Measurements from ENCODE around the gene HOXA5. TPM values are rescaled to one million over a fixed set of nuclear protein-coding genes. Genes with fewer than 3 reads are reported as not detected.

Gene HOXA5
- total and polyA plus RNA-seq, 10 of the 15 experiments (the other 5 are each of a cell fraction or from before 2014, with no cell fraction given) = 0.05 to 0.13 TPM; not detected in 8

- H2AFZ ChIP-seq (ENCODE audit: control insufficient read depth, low read depth, low read length) = no peak overlapping the region
- no TSS peak for BruUV-seq (replicated peaks)
- ATAC-seq (no peak), FAIRE-seq (no peak), DNase-seq (ENCODE audit: low read depth, low spot score) (no peak)
- ChIA-PET CTCF (no interaction called here), RAD21 (ENCODE audit: unreplicated experiment) (interaction anchor here (0.6 kb wide), 1 partner anchor 32 kb away, joined by 3 read pairs; no protein-coding TSS in a partner anchor), SMC1A (ENCODE audit: uncharacterized antibody, unreplicated experiment) (no interaction called here), POLR2A (no interaction called here)
- H3K4me3 ChIP-seq = no peak overlapping the region
- no peak overlapping the region for H3K9ac ChIP-seq (ENCODE audit: control insufficient read depth, insufficient read depth, low read length)
- H3K79me2 ChIP-seq (ENCODE audit: control insufficient read depth, insufficient read depth, low read length) = no peaks in the 10 kb centered on the region
- intact Hi-C loops (cut with micrococcal nuclease; ENCODE audit: unreplicated experiment) (no loop called here), in situ Hi-C loops (cut with MboI) (no loop called here)
- H4K20me1 ChIP-seq (ENCODE audit: control insufficient read depth, insufficient read depth) = no peaks in the 10 kb centered on the region
- no peaks in the 10 kb centered on the region for H3K4me1 ChIP-seq (ENCODE audit: control insufficient read depth, insufficient read depth, low read length)
- peaks cover 0 to 2% of the 10 kb centered on the region in 2 experiments; a peak in 2 of 4 replicates for H3K27me3 ChIP-seq (replicated peaks in 1 of 2; ENCODE audit: control insufficient read depth in 2 of 2, insufficient read depth in 2 of 2, low read length in 1 of 2)
- H3K9me3 ChIP-seq (replicated peaks; ENCODE audit: control insufficient read depth, insufficient read depth, low read length) = no peaks in the 10 kb centered on the region; the same call in 2 of the 3 replicates
- TF ChIP-seq CREM (IDR thresholded peaks at IDR 0.05; ENCODE audit: low read depth) (no peak), SP1 (IDR thresholded peaks at IDR 0.05; ENCODE audit: low read depth, low read length) (no peak), RBBP5 (conservative IDR thresholded peaks at IDR 0.05) (no peak)
- WGBS (ENCODE audit: insufficient coverage, insufficient replicate concordance, low lambda C conversion rate, missing lambda C conversion rate) = 63% methylated on average over 36 of the region's 72 CpGs
- no peaks in the 10 kb centered on the region for H3K36me3 ChIP-seq (ENCODE audit: control insufficient read depth in 2 of 2, insufficient read depth in 2 of 2, low read length in 1 of 2)
- no peak overlapping the region for H3K4me2 ChIP-seq (ENCODE audit: control insufficient read depth, insufficient read depth)
- no peak overlapping the region for H3K27ac ChIP-seq (ENCODE audit: control insufficient read depth, insufficient read depth)
These were observed 13.5 kb downstream of the HOXA5 start for GRCh38 chr7:27129729-27130539.

- ChIA-PET CTCF (interaction anchor here (0.9 kb wide), 1 partner anchor 21 kb away, joined by 4 read pairs; no protein-coding TSS in a partner anchor), POLR2A (no interaction called here), RAD21 (ENCODE audit: unreplicated experiment) (no interaction called here), SMC1A (ENCODE audit: uncharacterized antibody, unreplicated experiment) (interaction anchor here (1.0 kb wide), 1 partner anchor 22 kb away, joined by 3 read pairs; no protein-coding TSS in a partner anchor)
- in situ Hi-C loops (cut with MboI) = no loop called here
- FAIRE-seq (no peak), ATAC-seq (no peak), DNase-seq (ENCODE audit: low read depth, low spot score) (no peak)
- Histone ChIP-seq H3K36me3 (ENCODE audit: control insufficient read depth in 2 of 2, insufficient read depth in 2 of 2, low read length in 1 of 2) (no peaks in the 10 kb centered on the region), H3K4me3 (no peak overlapping the region), H4K20me1 (ENCODE audit: control insufficient read depth, insufficient read depth) (no peaks in the 10 kb centered on the region), H3K79me2 (ENCODE audit: control insufficient read depth, insufficient read depth, low read length) (no peaks in the 10 kb centered on the region), H3K4me2 (ENCODE audit: control insufficient read depth, insufficient read depth) (no peak overlapping the region), H3K27me3 (replicated peaks in 1 of 2; ENCODE audit: control insufficient read depth in 2 of 2, insufficient read depth in 2 of 2, low read length in 1 of 2) (peaks cover 0 to 2% of the 10 kb centered on the region in 2 experiments; a peak in 2 of 4 replicates), H3K27ac (ENCODE audit: control insufficient read depth, insufficient read depth) (no peak overlapping the region), H2AFZ (ENCODE audit: control insufficient read depth, low read depth, low read length) (no peak overlapping the region), H3K9me3 (replicated peaks; ENCODE audit: control insufficient read depth, insufficient read depth, low read length) (no peaks in the 10 kb centered on the region; the same call in 2 of the 3 replicates), H3K9ac (ENCODE audit: control insufficient read depth, insufficient read depth, low read length) (no peak overlapping the region), H3K4me1 (ENCODE audit: control insufficient read depth, insufficient read depth, low read length) (no peaks in the 10 kb centered on the region)
- WGBS (ENCODE audit: insufficient coverage, insufficient replicate concordance, low lambda C conversion rate, missing lambda C conversion rate) = 92% methylated on average over 28 of the region's 28 CpGs
- intact Hi-C loops (cut with micrococcal nuclease; ENCODE audit: unreplicated experiment) = no loop called here
- no TSS peak for BruUV-seq (replicated peaks)
- TF ChIP-seq HCFC1 (IDR thresholded peaks at IDR 0.05; ENCODE audit: low read length) (no peak), MLLT1 (IDR thresholded peaks at IDR 0.05) (no peak), ZBTB33 (IDR thresholded peaks at IDR 0.05) (no peak), RAD21 (IDR thresholded peaks at IDR 0.05; ENCODE audit: insufficient read depth, low read depth, low read length) (no peak), PAX8 (IDR thresholded peaks at IDR 0.05) (no peak), MAX (IDR thresholded peaks at IDR 0.05; ENCODE audit: low read depth, low read length) (no peak), STAT1 (conservative IDR thresholded peaks at IDR 0.05) (no peak)
These were observed 14.4 kb downstream of the HOXA5 start for GRCh38 chr7:27128776-27129728.
